Coronary artery (tissue), 2 donors: ENCODE measurements around the gene SGSH.

ENCODE experiments used
- DNase-seq: peaks from one replicate; pipeline ENCODE4 v3.0.0-alpha.2; 2017; ENCODE audit warnings: low spot score
- H3K27ac ChIP-seq, 2 donors: fragments of 200-600 bp; sonication (generic); one replicate each; pipeline ENCODE4 v1.5.1; 2016 to 2019
- H3K4me3 ChIP-seq: fragments of 200-600 bp; sonication (generic); 2 replicates; pipeline ENCODE4 v1.5.1; 2016; ENCODE audit warnings: mild to moderate bottlenecking, moderate library complexity
- CTCF ChIP-seq: fragments of 200-600 bp; sonication (generic); IDR thresholded peaks from one replicate; pipeline ENCODE4 v1.5.1; 2019; ENCODE audit warnings: antibody characterized with exemption

SGSH gene

GRCh38 chr17:80225230-80225629 lies 5.1 kb upstream of the SGSH start:
- TF ChIP-seq CTCF: no peak
- Histone ChIP-seq H3K27ac (no peak overlapping the region), H3K4me3 (no peak overlapping the region)
- DNase-seq: no peak

DNA sequence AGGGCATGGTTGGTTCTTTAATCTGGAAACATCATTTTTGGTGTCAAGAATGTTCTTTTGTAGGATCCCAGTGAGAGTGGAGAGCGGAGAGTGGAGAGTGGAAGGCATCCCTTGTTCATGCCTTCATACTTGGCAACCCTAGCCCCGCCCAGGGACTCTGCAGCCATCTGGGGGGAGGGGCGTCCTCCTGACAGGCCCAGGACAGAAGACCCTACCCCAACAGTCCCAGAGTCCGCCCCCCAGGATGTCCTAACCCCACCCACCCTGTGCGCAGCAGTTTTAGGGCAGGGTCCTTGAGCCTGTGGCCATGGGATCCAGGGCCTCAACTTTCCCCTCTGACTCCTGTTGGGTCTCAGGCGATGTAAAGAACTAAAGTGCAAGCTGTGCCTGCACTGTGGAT lies 4.5 kb upstream of the SGSH start:
- no peak for TF ChIP-seq CTCF
- DNase-seq: no peak
- H3K4me3 ChIP-seq: no peak overlapping the region
- no peak overlapping the region for H3K27ac ChIP-seq

DNA sequence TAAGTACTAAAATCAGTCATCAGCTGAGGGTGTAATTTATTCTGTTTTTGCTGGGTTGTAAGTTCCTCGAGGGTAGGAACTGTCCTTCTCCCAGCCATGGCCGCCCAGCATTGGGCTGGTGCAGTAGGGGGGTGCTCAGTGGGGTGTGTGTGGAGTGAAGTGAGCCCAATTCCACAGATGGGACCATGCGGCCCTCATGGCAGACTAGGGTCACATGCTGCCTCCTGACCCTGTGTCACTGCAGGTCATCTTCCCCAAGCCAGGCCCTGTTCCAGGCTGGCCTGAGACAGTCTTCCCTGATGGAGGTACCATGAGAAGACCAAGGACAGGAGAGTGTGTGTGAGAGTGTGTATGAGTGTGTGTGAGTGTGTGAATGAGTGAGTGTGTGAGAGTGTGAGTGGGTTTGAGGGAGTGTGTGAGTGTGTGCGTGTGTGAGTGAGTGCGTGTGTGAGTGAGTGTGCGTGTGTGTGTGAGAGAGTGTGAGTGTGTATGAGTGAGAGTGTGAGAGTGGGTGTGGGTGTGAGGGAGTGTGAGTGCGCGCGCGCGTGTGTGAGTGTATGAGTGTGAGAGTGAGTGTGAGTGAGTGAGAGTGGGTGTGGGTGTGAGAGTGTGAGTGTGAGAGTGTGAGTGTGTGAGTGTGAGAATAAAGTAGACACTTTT lies 3.8 kb upstream of the SGSH start:
- no peak overlapping the region for H3K27ac ChIP-seq
- DNase-seq: no peak
- no peak overlapping the region for H3K4me3 ChIP-seq
- no peak for TF ChIP-seq CTCF

DNA sequence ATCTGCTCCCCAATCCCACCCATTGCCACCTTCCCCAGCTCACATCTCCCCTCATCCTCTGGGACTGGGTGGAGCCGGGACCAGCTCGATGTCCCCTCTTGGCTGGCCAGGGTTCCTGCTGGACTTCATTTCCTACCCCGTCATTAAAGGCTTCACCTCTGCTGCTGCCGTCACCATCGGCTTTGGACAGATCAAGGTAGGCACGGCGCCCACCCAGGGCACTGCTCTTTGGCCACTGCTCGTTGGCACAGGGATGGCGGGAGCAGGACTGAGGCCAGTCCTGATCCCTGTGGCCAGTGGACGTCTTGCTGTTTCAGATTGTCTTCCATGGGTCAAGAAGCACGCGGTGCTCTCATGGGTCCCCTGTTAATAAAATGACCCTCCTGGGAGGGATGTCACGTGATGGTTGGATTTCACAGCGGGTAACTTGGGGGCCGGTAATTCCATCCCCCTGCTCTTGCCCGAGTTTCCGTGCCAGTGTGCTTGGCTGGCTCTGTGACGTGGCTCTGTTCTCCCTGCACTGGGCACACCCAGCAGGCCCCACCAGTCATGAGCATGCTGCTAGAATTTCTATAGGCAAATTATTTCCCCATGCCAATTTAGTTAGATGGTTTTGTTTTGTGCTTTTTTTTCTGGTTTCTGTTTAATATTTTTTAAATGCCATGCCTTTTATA lies 3.1 kb upstream of the SGSH start:
- TF ChIP-seq CTCF: no peak
- no peak overlapping the region for H3K27ac ChIP-seq
- H3K4me3 ChIP-seq: no peak overlapping the region
- no peak for DNase-seq

- no peak for DNase-seq
- TF ChIP-seq CTCF: no peak
- Histone ChIP-seq H3K4me3 (no peak overlapping the region), H3K27ac (no peak overlapping the region)
Measured at GRCh38 chr17:80222376-80223141, 2.4 kb upstream of the SGSH start.

- Histone ChIP-seq H3K27ac (peak overlapping the region in 1 of 2 donors; percentile 93), H3K4me3 (peak overlapping the region; percentile 97)
- no peak for DNase-seq
- TF ChIP-seq CTCF: no peak
Measured at GRCh38 chr17:80221351-80222105, 1.4 kb upstream of the SGSH start.
